OCI-LY7 (cell line): Measurements from ENCODE around the gene PCGF3. TPM values are rescaled to one million over a fixed set of nuclear protein-coding genes. Genes with fewer than 3 reads are reported as not detected.

Experiments used
- BruUV-seq: library from RNA; stranded (reverse); fragments of 400-500 nt; replicated peaks from 2 replicates; lab custom pipeline; 2021; lab: Mats Ljungman, UMichigan
- CTCF ChIA-PET: fragments of 300-600 bp; sonication (Branson Sonifier 250); formaldehyde crosslinking; loops from one replicate; lab custom pipeline; 2022; ENCODE audit warnings: antibody characterized with exemption; ENCODE audit not compliant: unreplicated experiment; lab: Charles Lee
- POLR2A ChIA-PET: fragments of 300-600 bp; sonication (Branson Sonifier 250); formaldehyde crosslinking; loops from one replicate; lab custom pipeline; 2022; ENCODE audit warnings: antibody characterized with exemption; lab: Charles Lee
- DNase-seq: peaks from one replicate; pipeline ENCODE4 v3.0.0-alpha.2; 2015; ENCODE audit warnings: low spot score
- H2AFZ ChIP-seq: fragments of 200-600 bp; sonication (generic), shearing (Covaris generic); 2 replicates; pipeline ENCODE4 v1.6.1; 2014; ENCODE audit warnings: mild to moderate bottlenecking, antibody characterized with exemption, low read length, moderate library complexity
- H3K27ac ChIP-seq: fragments of 200-600 bp; sonication (generic); 2 replicates; pipeline ENCODE4 v1.5.1; 2014; ENCODE audit warnings: mixed run types, low read depth, mild to moderate bottlenecking, moderate library complexity, low read length, inconsistent platforms; ENCODE audit not compliant: poor library complexity, severe bottlenecking
- H3K36me3 ChIP-seq: fragments of 200-600 bp; sonication (generic); 2 replicates; pipeline ENCODE4 v1.6.1; 2014; ENCODE audit warnings: mild to moderate bottlenecking, antibody characterized with exemption, low read length, moderate library complexity, mixed read lengths; ENCODE audit not compliant: insufficient read depth
- H3K4me1 ChIP-seq: fragments of 200-600 bp; sonication (generic); 2 replicates; pipeline ENCODE4 v1.5.1; 2014; ENCODE audit warnings: mild to moderate bottlenecking, low read length; ENCODE audit not compliant: insufficient read depth, poor library complexity, severe bottlenecking
- H3K4me2 ChIP-seq: fragments of 200-600 bp; sonication (generic); 2 replicates; pipeline ENCODE4 v1.6.1; 2014; ENCODE audit warnings: mild to moderate bottlenecking, low read length
- H3K4me3 ChIP-seq: fragments of 200-600 bp; sonication (generic); 2 replicates; pipeline ENCODE4 v1.5.1; 2014; ENCODE audit warnings: mild to moderate bottlenecking, low read depth, low read length; ENCODE audit not compliant: poor library complexity, severe bottlenecking
- H3K79me2 ChIP-seq: fragments of 200-600 bp; sonication (generic); 2 replicates; pipeline ENCODE4 v1.6.1; 2016; ENCODE audit warnings: low read depth, mild to moderate bottlenecking, low read length, moderate library complexity, mixed read lengths; ENCODE audit not compliant: insufficient read depth
- H3K9me2 ChIP-seq: fragments of 200-600 bp; sonication (generic); 2 replicates; pipeline ENCODE4 v1.6.1; 2016; ENCODE audit warnings: mild to moderate bottlenecking, low read length, mixed read lengths; ENCODE audit not compliant: insufficient read depth
- H3K9me3 ChIP-seq: fragments of 200-600 bp; sonication (generic); 2 replicates; pipeline ENCODE4 v1.6.1; 2014; ENCODE audit warnings: mild to moderate bottlenecking, mixed run types, low read length, mixed read lengths
- H4K20me1 ChIP-seq: fragments of 200-600 bp; sonication (generic); 2 replicates; pipeline ENCODE4 v1.6.1; 2014; ENCODE audit warnings: mild to moderate bottlenecking, antibody characterized with exemption, low read length, moderate library complexity, mixed read lengths; ENCODE audit not compliant: insufficient read depth
- EZH2phosphoT487 ChIP-seq: fragments of 200-600 bp; sonication (generic); IDR thresholded peaks from 2 replicates; pipeline ENCODE4 v1.6.1; 2018; ENCODE audit warnings: low read depth, borderline replicate concordance, mild to moderate bottlenecking, mixed run types, antibody characterized with exemption, low read length, moderate library complexity, mixed read lengths
- intact Hi-C: fragments of 100-400 bp; cut with micrococcal nuclease; formaldehyde crosslinking; loops from one replicate; pipeline ENCODE4 v1.10.0; 2022; ENCODE audit not compliant: unreplicated experiment
- total RNA-seq, 2 experiments: library from RNA; depleted of rRNA in 1 of 2; stranded (reverse); fragments of >200 nt in 1 of 2; shearing (Covaris generic) in 1 of 2; gene quantifications; 2 replicates each; pipeline ENCODE4 v1.2.3, GENCODE V29; 2014 to 2022
- TF ChIP-seq, protein P1 (sequence below): fragments of 200-600 bp; sonication (generic); conservative IDR thresholded peaks from 2 replicates; pipeline ENCODE4 v1.5.1; 2014; ENCODE audit warnings: mild to moderate bottlenecking, antibody characterized with exemption, low read length, moderate library complexity, mixed read lengths

The PCGF3 gene
- total RNA-seq, 2 experiments from 2014 or later, result 33.8 to 50.2 TPM

- CTCF ChIA-PET, result no interaction called here
- BruUV-seq, result no TSS peak
- Histone ChIP-seq H3K79me2 (no peaks in the 10 kb centered on the region), H2AFZ (no peak overlapping the region), H3K27ac (no peak overlapping the region), H3K9me3 (no peaks in the 10 kb centered on the region), H4K20me1 (no peaks in the 10 kb centered on the region), H3K9me2 (no peaks in the 10 kb centered on the region), H3K36me3 (peaks cover 31% of the 10 kb centered on the region; the same call in 1 of the 2 replicates), H3K4me3 (no peak overlapping the region), H3K4me2 (no peak overlapping the region), H3K4me1 (no peaks in the 10 kb centered on the region)
- intact Hi-C loops, result no loop called here
- POLR2A ChIA-PET, result no interaction called here
- no peak for DNase-seq
- no peak for TF ChIP-seq EZH2phosphoT487
- TF ChIP-seq, protein P1, sequence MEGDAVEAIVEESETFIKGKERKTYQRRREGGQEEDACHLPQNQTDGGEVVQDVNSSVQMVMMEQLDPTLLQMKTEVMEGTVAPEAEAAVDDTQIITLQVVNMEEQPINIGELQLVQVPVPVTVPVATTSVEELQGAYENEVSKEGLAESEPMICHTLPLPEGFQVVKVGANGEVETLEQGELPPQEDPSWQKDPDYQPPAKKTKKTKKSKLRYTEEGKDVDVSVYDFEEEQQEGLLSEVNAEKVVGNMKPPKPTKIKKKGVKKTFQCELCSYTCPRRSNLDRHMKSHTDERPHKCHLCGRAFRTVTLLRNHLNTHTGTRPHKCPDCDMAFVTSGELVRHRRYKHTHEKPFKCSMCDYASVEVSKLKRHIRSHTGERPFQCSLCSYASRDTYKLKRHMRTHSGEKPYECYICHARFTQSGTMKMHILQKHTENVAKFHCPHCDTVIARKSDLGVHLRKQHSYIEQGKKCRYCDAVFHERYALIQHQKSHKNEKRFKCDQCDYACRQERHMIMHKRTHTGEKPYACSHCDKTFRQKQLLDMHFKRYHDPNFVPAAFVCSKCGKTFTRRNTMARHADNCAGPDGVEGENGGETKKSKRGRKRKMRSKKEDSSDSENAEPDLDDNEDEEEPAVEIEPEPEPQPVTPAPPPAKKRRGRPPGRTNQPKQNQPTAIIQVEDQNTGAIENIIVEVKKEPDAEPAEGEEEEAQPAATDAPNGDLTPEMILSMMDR, result no peak
Observed at GRCh38 chr4:747546-748170, 42.0 kb downstream of the PCGF3 start.

DNA sequence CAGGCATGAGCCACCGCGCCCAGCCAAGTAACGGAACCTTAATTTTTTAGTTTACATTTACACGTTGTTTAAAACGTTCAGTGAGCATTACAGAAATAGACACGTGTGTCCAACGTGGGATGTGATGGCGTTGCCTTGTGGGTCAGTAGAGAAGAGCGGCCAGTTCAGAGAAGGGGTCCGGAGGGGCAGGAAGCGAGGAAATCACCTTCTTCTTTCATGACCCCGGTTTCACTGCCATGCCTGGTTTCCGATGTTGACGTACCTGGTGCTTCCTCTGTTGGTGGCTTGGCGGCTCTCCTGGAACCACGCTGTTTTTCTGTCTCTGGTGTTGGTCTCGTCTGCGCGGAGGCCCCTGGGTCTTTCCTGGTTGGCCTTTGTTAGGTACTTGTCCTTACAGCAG, 42.8 kb downstream of the PCGF3 start:
- no peak overlapping the region for H3K27ac ChIP-seq
- H3K4me3 ChIP-seq, result no peak overlapping the region
- no peaks in the 10 kb centered on the region for H3K79me2 ChIP-seq
- DNase-seq, result no peak
- no peaks in the 10 kb centered on the region for H4K20me1 ChIP-seq
- no peaks in the 10 kb centered on the region for H3K4me1 ChIP-seq
- TF ChIP-seq, protein P1, result no peak
- no peak for TF ChIP-seq EZH2phosphoT487
- ChIA-PET POLR2A (no interaction called here), CTCF (no interaction called here)
- intact Hi-C loops, result no loop called here
- BruUV-seq, result no TSS peak
- no peak overlapping the region for H3K4me2 ChIP-seq
- H3K9me2 ChIP-seq, result no peaks in the 10 kb centered on the region
- H3K9me3 ChIP-seq, result no peaks in the 10 kb centered on the region
- H2AFZ ChIP-seq, result no peak overlapping the region
- H3K36me3 ChIP-seq, result peaks cover 35% of the 10 kb centered on the region; the same call in 1 of the 2 replicates
